ENCODE results near the gene DISP2. TPM values are rescaled to one million over a fixed set of nuclear protein-coding genes. Genes with fewer than 3 reads are reported as not detected.

The DISP2 gene
- total and polyA plus RNA-seq, 2 experiments from 2014 or later: 0.05 to 0.15 TPM

DNA sequence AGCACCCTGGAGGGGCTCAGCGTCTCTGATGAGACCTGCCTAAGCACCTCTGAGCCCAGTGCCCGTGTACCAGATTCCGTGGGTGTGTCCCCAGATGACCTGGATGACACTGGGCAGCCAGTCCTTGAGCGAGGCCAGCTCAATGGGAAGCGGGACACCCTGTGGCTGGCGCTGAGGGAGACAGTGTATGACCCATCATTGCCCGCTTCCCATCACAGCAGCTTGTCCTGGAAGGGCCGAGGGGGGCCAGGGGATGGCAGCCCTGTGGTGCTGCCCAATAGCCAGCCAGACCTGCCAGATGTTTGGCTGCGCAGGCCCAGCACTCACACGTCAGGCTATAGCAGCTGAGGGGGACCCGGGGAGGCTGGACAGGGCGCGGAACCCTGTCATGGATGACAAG, 12.0 kb downstream of the DISP2 start:
- peaks cover 8% of the 10 kb centered on the region for H3K27me3 ChIP-seq
- DNase-seq (ENCODE audit: low read depth in 1 of 2, low spot score in 1 of 2): no peak
- H3K4me3 ChIP-seq: no peak overlapping the region
- no peaks in the 10 kb centered on the region for H3K36me3 ChIP-seq
- H3K27ac ChIP-seq: no peak overlapping the region
- no peaks in the 10 kb centered on the region for H3K9me3 ChIP-seq (ENCODE audit: low read depth)
- no peaks in the 10 kb centered on the region for H3K4me1 ChIP-seq (ENCODE audit: low read depth)
- TF ChIP-seq, protein P1, sequence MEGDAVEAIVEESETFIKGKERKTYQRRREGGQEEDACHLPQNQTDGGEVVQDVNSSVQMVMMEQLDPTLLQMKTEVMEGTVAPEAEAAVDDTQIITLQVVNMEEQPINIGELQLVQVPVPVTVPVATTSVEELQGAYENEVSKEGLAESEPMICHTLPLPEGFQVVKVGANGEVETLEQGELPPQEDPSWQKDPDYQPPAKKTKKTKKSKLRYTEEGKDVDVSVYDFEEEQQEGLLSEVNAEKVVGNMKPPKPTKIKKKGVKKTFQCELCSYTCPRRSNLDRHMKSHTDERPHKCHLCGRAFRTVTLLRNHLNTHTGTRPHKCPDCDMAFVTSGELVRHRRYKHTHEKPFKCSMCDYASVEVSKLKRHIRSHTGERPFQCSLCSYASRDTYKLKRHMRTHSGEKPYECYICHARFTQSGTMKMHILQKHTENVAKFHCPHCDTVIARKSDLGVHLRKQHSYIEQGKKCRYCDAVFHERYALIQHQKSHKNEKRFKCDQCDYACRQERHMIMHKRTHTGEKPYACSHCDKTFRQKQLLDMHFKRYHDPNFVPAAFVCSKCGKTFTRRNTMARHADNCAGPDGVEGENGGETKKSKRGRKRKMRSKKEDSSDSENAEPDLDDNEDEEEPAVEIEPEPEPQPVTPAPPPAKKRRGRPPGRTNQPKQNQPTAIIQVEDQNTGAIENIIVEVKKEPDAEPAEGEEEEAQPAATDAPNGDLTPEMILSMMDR (IDR thresholded peaks at IDR 0.05; ENCODE audit: low read depth, low read length): no peak

DNA sequence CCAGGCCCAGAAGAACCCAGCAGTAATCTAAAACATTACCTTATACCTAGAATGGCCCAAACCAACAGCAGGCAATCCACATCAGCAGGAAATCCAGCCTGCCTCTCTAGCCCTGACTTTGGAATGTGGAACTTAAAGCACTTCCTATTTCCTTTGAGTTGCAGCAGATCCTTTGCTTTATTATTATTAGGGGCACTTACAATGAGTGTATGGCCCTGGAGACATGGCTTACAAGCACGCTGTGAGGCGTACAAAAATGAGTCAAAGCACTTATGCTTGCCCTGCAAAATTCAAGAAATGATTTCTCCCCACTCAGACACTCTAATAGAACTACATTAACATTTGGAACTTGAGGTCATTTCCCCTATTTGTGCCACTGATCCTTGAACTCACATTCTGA, 15.0 kb downstream of the DISP2 start:
- H3K36me3 ChIP-seq: no peaks in the 10 kb centered on the region
- TF ChIP-seq, protein P1 (IDR thresholded peaks at IDR 0.05; ENCODE audit: low read depth, low read length): no peak
- no peaks in the 10 kb centered on the region for H3K4me1 ChIP-seq (ENCODE audit: low read depth)
- peaks cover 3% of the 10 kb centered on the region for H3K27me3 ChIP-seq
- DNase-seq (ENCODE audit: low read depth in 1 of 2, low spot score in 1 of 2): no peak
- H3K27ac ChIP-seq: no peak overlapping the region
- H3K9me3 ChIP-seq (ENCODE audit: low read depth): no peaks in the 10 kb centered on the region
- no peak overlapping the region for H3K4me3 ChIP-seq

DNA sequence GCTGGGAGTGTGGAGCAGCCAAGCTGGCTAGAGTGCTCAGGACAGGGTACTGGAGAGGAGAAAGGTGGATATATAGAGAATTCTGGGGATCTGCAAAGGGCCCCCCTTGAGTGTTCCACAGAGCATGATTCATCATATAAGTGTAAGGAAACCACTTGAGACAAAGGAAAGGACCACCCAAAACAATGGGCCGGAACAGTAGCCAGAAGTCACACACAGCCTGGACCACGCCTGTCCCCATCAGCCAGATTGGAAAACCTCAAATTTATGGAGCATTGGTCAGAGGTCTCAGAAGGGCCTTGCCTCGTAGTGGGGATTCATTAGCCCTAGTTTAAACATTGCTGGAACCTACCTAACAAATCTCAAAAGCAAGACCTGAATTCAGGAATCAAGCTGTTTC, 19.6 kb downstream of the DISP2 start:
- Histone ChIP-seq H3K27ac (no peak overlapping the region), H3K27me3 (no peaks in the 10 kb centered on the region), H3K36me3 (no peaks in the 10 kb centered on the region), H3K9me3 (ENCODE audit: low read depth) (no peaks in the 10 kb centered on the region), H3K4me3 (no peak overlapping the region), H3K4me1 (ENCODE audit: low read depth) (no peaks in the 10 kb centered on the region)
- DNase-seq (ENCODE audit: low read depth in 1 of 2, low spot score in 1 of 2): no peak
- TF ChIP-seq, protein P1 (IDR thresholded peaks at IDR 0.05; ENCODE audit: low read depth, low read length): no peak

DNA sequence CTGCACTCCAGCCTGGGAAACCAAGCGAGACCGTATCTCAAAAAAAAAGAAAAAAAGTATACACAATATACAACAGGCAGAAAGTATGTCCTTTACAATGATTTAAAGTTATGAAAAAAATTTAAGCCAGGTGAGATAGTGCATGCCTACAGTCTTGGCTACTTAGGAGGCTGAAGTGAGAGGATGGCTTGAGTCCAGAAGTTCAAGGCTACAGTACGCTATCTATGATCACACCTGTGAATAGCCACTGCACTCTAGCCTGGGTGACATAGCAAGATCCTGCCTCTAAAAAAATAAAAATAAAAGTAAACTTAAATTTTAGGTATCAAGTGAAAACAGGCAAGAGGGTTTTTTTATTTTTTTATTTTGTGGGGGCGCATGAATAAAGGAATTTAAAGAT, 21.4 kb downstream of the DISP2 start:
- Histone ChIP-seq H3K4me3 (no peak overlapping the region), H3K4me1 (ENCODE audit: low read depth) (no peaks in the 10 kb centered on the region), H3K27me3 (no peaks in the 10 kb centered on the region), H3K27ac (no peak overlapping the region), H3K36me3 (no peaks in the 10 kb centered on the region), H3K9me3 (ENCODE audit: low read depth) (no peaks in the 10 kb centered on the region)
- TF ChIP-seq, protein P1 (IDR thresholded peaks at IDR 0.05; ENCODE audit: low read depth, low read length): no peak
- DNase-seq (ENCODE audit: low read depth in 1 of 2, low spot score in 1 of 2): no peak

DNA sequence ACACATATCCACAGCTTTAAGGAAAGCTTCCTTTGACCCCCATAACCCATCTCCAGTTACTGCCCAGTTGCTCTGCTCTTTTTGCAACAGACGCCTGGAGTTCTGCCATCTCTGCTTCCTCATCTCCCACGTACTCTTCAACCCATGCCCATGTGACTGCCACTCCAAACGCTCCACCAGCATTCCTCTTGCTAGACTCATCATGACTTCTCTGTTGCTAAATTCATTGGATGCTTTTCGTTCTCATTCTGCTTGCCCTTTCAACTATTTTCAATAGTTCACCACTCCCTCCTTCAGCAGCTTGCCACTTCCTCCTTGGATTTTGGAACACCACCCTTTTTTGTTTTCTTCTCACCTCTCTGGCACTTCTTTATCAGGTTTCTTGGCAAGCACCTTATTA, 21.8 kb downstream of the DISP2 start:
- Histone ChIP-seq H3K27ac (no peak overlapping the region), H3K4me1 (ENCODE audit: low read depth) (no peaks in the 10 kb centered on the region), H3K9me3 (ENCODE audit: low read depth) (no peaks in the 10 kb centered on the region), H3K4me3 (no peak overlapping the region), H3K36me3 (no peaks in the 10 kb centered on the region), H3K27me3 (no peaks in the 10 kb centered on the region)
- TF ChIP-seq, protein P1 (IDR thresholded peaks at IDR 0.05; ENCODE audit: low read depth, low read length): no peak
- DNase-seq (ENCODE audit: low read depth in 1 of 2, low spot score in 1 of 2): peak in 1 of 2 donors; percentile 98

DNA sequence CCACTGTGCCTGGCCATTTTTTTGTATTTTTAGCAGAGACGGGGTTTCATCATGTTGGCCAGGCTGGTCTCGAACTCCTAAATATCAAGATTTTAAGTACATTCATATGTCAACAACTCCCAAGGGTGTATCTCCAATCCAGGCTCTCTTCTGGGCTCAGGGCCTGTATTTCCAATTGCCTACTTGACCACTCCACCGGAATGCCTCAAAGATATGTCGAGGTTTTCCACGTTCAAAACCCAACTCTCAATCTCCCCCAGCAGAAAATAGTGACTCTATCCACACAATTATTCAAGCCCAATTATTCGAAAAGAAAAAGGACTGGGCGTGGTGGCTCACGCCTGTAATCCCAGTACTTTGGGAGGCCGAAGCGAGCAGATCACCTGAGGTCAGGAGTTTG, 22.6 kb downstream of the DISP2 start:
- TF ChIP-seq, protein P1 (IDR thresholded peaks at IDR 0.05; ENCODE audit: low read depth, low read length): no peak

More for the DNA sequence above, 22.6 kb downstream of the DISP2 start:
- H3K36me3 ChIP-seq: no peaks in the 10 kb centered on the region
- no peaks in the 10 kb centered on the region for H3K27me3 ChIP-seq
- no peak overlapping the region for H3K4me3 ChIP-seq
- H3K9me3 ChIP-seq (ENCODE audit: low read depth): no peaks in the 10 kb centered on the region
- no peak for DNase-seq (ENCODE audit: low read depth in 1 of 2, low spot score in 1 of 2)
- no peak overlapping the region for H3K27ac ChIP-seq
- H3K4me1 ChIP-seq (ENCODE audit: low read depth): no peaks in the 10 kb centered on the region
